Liver (tissue), 3 donors: ENCODE results near the gene NAAA.

ENCODE experiments used
- ATF3 ChIP-seq: IDR thresholded peaks from 2 replicates; pipeline ENCODE4 v1.6.1; 2016; ENCODE audit warnings: antibody characterized with exemption
- CTCF ChIP-seq: fragments of 150-350 bp; IDR thresholded peaks from 2 replicates; pipeline ENCODE4 v1.5.1; 2017; ENCODE audit warnings: improper control_type of control experiment, low read depth, low read length; ENCODE audit not compliant: missing input control
- RAD21 ChIP-seq, 2 donors: IDR thresholded peaks; 2 replicates each; pipeline ENCODE4 v1.6.1; 2016; ENCODE audit warnings: antibody characterized with exemption in 2 of 2, mild to moderate bottlenecking in 2 of 2
- REST ChIP-seq: IDR thresholded peaks from 2 replicates; pipeline ENCODE4 v1.6.1; 2016; ENCODE audit warnings: antibody characterized with exemption, mild to moderate bottlenecking
- SP1 ChIP-seq: IDR thresholded peaks from 2 replicates; pipeline ENCODE4 v1.6.1; 2018; ENCODE audit warnings: antibody characterized with exemption, mild to moderate bottlenecking
- TAF1 ChIP-seq: conservative IDR thresholded peaks from 2 replicates; pipeline ENCODE4 v1.6.1; 2016; ENCODE audit warnings: antibody characterized with exemption, mild to moderate bottlenecking
- ZBTB33 ChIP-seq: IDR thresholded peaks from 2 replicates; pipeline ENCODE4 v1.6.1; 2016; ENCODE audit warnings: antibody characterized with exemption
- donor health status: healthy.
- donor health status: healthy.

- no peak for TF ChIP-seq ATF3
- no peak for TF ChIP-seq CTCF
- TF ChIP-seq TAF1 = no peak
- no peak for TF ChIP-seq REST
- no peak for TF ChIP-seq SP1
- TF ChIP-seq RAD21 (IDR thresholded peaks at IDR 0.05) = no peak
- TF ChIP-seq ZBTB33 = no peak
Measured at GRCh38 chr4:75963558-75963957, 22.7 kb upstream of the NAAA start.
